ENCODE data around the gene POU2AF2.
"Not testable (repeated sequence)": the region's sequence is repeated elsewhere in the genome, so short reads cannot be mapped to it uniquely, and the experiment has no call there.

POU2AF2 gene

DNA sequence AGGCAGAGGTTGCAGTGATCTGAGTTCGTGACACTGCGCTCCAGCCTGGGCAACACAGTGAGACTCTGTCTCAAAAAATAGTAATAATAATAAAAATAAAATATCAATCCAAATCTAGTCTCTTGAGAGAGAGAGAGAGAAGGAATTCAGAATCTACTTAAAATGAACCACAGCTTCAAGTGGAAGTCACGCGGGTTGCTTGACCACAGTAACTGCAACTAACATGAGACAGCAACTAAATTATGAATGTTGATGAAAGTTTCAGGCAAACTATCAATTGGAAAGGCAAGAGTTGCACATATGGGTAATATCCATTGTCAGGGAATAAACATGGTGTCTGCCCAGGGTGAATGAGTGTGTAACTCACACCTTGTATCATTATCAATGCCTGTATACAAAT lies 12.5 kb downstream of the POU2AF2 start:
- no peak for DNase-seq (ENCODE audit: low spot score)

DNA sequence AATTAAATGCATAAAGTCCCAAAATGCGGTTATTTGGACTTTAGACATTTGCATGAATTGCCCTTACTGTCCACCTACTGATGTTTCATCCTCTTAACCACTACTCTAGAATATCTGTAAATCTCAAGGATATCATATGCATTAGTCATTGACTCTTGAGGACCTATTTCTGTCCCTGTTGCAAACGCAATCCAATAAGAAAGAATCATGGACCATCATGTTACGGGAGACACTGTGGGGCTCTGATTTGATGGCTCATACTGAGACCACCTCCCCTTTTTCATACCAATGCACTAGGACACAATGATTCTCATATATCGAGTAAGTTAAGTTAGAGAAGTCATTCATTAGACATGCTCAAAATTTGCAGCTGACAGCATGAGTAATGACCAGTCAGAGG lies 14.4 kb downstream of the POU2AF2 start:
- no peak for DNase-seq (ENCODE audit: low spot score)

- no peak for DNase-seq (ENCODE audit: low spot score)
Measured at GRCh38 chr11:111260811-111261210, 15.3 kb downstream of the POU2AF2 start.

- DNase-seq (ENCODE audit: low spot score) = no peak
Measured at GRCh38 chr11:111264646-111265045, 19.1 kb downstream of the POU2AF2 start.

DNA sequence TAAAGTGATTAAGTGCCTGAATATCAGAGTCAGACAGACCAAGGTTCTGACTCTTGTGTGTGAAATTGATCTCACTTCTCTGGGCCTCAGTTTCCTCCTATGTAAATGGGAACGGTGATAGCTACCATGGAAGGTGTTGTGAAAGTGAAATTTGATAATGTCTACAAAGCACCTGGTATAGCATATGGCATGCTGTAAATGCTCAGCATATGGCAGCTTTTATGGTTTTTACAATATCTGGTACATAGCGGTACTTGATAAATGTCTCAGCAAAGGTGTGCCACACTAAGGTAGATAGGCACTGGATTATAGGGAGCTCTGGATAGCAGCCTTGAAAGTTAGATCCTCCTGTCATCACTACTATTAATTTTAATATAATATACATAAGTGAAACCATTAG lies 19.9 kb downstream of the POU2AF2 start:
- DNase-seq (ENCODE audit: low spot score) = no peak

DNA sequence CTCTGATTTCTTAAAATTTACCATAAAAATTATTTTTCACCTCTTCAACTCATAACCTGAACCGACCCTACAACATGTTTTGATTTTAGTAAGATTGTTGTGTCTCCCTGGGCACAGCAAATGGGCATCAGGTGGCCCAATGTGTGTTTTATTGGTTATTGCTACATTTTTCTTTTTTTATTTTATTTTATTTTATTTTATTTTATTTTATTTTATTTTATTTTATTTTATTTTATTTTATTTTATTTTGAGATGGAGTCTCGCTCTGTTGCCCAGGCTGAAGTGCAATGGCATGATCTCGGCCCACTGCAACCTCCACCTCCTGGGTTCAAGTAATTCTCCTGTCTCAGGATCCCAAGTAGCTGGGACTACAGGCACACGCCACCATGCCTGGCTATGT lies 22.8 kb downstream of the POU2AF2 start:
- DNase-seq (ENCODE audit: low spot score) = not testable (repeated sequence)

DNA sequence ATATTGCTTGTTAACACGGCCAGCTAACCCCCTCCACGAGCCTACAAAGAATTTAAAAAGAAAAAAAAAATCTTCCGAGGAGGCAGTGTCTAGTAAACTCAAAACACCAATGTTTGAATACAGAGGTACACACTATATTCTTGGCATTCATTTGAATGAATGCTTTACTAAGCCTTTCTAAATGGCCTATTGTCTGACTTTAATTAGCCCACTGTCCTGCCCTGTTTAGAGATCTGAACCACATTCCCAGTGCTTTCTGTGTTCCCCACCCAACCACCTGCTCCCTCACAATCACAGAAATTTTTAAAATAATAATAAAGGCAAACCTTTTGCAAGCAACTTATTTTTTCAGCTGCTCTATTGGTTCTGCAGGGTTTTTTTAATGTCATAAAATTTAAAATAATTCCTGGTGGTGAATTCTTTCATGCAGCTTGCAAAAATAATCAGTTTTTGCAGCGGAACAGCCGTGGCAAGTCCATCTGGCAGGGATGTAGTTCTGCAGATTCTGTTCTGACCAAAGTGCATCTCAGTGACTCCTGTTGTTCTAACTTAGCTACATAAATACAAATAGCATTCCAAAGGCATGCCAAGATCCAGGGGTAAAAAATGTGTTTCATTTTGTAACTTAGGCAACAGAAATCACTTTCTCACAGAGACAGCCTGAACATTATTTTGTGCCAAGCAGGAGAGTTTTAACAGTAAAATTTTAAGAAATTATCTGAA lies 23.8 kb downstream of the POU2AF2 start:
- DNase-seq (ENCODE audit: low spot score) = no peak

DNA sequence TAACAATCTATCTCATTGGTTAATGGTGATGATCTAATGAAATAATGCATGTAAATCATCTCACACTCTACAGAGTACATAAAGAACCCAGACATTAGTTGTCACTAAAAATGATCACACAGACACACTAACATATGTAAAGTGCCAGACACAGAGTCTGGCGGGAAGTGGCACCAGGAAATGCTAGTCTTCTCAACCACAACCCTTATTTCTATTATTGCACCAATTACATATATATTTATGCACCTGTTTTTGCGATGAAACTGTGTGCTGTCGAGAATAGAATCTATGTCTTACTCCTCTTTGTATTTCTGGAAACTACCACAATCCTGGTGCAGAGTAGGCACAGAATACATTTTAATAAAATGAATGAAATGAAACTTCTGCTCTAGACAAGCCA lies 26.9 kb downstream of the POU2AF2 start:
- no peak for DNase-seq (ENCODE audit: low spot score)

GRCh38 chr11:111282562-111283075 lies 37.1 kb downstream of the POU2AF2 start:
- no peak for DNase-seq (ENCODE audit: low spot score)

DNA sequence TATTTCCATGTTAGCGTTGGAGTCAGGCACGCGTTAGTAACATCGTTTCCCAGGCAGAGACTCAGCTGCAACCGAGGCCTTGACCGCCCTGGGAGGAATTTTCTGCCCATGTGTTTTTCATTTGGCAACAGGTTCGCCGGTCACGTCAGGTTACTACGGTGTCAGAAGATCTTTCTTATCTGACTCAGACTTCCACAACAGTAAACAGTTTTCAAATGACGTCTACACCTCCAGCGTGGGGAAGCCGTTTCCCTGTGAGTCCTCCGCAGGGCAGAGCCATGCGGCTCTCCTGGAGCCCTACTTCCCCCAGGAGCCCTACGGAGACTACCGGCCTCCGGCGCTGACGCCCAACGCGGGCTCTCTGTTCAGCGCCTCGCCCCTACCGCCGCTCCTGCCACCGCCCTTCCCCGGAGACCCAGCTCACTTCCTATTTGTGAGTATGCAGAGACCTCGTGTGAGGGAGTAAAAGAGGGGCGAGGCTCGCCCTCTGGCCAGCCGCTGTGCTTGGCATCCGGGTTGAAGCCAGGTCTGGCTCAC lies 38.5 kb downstream of the POU2AF2 start:
- DNase-seq (ENCODE audit: low spot score) = no peak

- no peak for DNase-seq (ENCODE audit: low spot score)
Measured at GRCh38 chr11:111285189-111286091, 39.9 kb downstream of the POU2AF2 start.

GRCh38 chr11:111291764-111292163 lies 46.2 kb downstream of the POU2AF2 start:
- DNase-seq (ENCODE audit: low spot score) = no peak

DNA sequence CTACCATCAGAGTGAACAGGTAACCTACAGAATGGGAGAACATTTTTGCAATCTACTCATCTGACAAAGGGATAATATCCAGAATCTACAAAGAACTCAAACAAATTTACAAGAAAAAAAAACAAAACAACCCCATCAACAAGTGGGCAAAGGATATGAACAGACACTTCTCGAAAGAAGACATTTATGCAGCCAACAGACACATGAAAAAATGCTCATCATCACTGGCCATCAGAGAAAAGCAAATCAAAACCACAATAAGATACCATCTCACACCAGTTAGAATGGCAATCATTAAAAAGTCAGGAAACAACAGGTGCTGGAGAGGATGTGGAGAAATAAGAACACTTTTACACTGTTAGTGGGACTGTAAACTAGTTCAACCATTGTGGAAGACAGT lies 46.9 kb downstream of the POU2AF2 start:
- DNase-seq (ENCODE audit: low spot score) = not testable (repeated sequence)

GRCh38 chr11:111296196-111296595 lies 50.7 kb downstream of the POU2AF2 start:
- no peak for DNase-seq (ENCODE audit: low spot score)

DNA sequence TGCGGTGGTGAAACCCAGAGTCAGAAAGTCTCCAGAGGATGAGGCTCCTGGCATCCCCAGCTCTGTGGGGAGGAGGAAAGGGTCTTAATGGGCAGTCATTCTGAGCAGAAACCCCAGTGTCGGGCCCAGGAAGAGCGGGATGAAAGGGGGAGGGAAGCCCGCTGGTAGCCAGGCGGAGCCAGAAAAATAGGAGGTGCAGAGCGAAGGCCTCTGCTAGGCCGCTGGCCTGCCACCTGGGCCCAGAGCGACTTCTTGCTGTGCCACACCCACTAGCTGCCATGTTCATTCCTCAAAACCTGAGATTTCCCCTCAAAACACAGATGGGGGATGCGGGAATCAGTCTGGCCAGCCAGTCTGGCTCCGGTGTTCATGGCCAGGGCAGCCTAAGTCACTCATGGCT lies 52.2 kb downstream of the POU2AF2 start:
- DNase-seq (ENCODE audit: low spot score) = no peak

- peak; percentile 31 for DNase-seq (ENCODE audit: low spot score)
Measured at GRCh38 chr11:111298413-111299100, 53.0 kb downstream of the POU2AF2 start, which contains the start of gene POU2AF3. Gene POU2AF3 (plus strand): TSS chr11:111298546. CDS start chr11:111298582, 36 bp downstream.

DNA sequence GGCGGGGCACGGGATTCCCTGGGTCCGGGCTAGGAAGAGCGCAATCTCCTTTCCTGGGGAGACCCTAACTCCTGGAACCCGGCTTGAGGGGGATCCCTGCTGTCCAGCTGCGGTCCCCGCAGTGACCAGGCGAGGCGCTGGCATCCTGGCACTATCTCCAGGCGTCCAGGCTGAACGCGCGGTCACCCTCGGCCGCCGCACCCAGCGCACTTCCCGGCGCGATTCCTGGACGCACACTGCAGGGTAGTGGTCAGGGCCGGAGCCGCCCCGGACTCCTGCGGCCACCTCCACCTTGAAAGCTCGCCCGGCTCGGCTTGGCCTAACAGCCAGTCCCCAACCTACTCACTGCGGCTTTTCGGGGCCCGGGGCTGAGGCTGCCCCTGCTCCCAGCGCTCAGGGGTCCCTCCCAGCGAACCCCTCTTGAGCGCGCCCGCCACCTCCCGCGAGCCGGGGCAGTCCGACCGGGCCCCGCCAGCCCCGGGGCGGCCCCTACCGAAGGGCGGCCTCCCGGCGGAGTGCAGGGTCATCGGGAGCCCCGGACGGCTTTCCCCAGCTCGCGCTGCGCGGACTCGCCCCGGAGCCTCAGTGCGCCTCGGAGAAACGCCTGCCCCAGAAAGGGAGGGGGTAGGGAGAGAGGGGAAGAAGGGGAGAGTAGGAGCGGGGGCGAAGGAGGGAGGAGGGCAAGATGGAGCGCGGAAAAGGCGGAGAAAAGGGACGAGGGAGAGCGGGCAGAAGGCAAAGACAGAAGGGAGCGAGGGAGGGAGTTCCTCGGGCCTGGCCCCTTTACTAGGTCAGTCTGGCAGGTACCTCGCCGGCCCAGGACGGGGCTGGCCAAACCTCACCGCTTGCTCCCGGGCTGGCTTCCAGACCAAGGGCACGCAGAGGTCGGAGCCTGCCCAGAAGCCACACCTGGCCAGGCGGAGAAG lies 53.8 kb downstream of the POU2AF2 start:
- DNase-seq (ENCODE audit: low spot score) = peak; percentile 85

- DNase-seq (ENCODE audit: low spot score) = no peak
Measured at GRCh38 chr11:111300569-111300968, 55.0 kb downstream of the POU2AF2 start.

DNA sequence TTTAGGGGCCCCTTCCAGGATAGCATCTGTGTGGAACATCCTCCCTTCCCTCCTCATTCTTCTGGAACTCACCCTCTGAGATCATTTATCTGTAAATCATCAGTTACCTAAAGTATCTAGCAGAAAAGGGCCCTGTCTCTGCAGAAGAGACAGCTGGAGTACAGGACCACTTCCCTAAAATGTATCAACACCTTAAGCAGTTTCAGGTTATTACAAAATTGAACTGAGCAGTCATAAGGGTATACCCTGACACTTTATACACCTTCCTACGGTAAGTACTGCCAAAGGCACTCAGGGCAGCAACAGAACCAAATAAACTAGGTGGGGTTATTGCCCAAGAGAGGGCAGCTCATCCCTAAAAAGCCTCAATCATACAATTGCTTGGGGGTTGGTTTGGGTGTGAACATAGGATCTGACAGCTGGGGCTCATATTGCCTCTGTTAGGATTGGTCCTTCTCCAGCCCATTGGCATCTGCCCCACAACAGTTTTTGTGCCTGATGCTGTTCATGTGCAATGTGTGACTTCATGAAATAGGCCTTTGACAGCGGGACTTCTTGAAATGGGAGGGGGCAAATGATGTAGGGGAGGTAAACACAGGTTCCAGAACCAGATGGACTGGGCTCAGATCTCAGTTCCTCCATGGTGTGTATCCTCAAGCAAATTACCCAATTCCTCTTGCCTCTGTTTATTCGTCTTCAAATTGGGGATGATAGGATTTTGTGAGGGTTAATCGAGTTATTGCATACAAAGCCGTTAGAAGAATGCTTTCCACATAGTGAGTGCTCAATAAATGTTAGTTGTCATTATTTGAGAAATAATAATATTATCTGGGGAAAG lies 55.7 kb downstream of the POU2AF2 start:
- DNase-seq (ENCODE audit: low spot score) = no peak

- DNase-seq (ENCODE audit: low spot score) = no peak
Measured at GRCh38 chr11:111301842-111302118, 56.3 kb downstream of the POU2AF2 start.

All from GM03348 (cell line).